A673 (cell line): ENCODE data around the gene TCAF1. TPM values are rescaled to one million over a fixed set of nuclear protein-coding genes. Genes with fewer than 3 reads are reported as not detected.
"Not testable (repeated sequence)": the region's sequence is repeated elsewhere in the genome, so short reads cannot be mapped to it uniquely, and the experiment has no call there.

ENCODE experiments used
- BruUV-seq: library from RNA; stranded (reverse); fragments of 400-500 nt; replicated peaks from 2 replicates; lab custom pipeline; 2021; lab: Mats Ljungman, UMichigan
- CTCF ChIA-PET: fragments of 300-600 bp; sonication (Branson Sonifier 250); formaldehyde crosslinking; loops from one replicate; lab custom pipeline; 2022; ENCODE audit warnings: antibody characterized with exemption; lab: Charles Lee
- POLR2A ChIA-PET: fragments of 300-600 bp; sonication (Branson Sonifier 250); formaldehyde crosslinking; loops from one replicate; lab custom pipeline; 2022; ENCODE audit warnings: antibody characterized with exemption; ENCODE audit not compliant: low non-redundant PET; lab: Charles Lee
- DNase-seq: peaks from one replicate; pipeline ENCODE4 v3.0.0-alpha.2; 2015; ENCODE audit warnings: low spot score
- H3K27ac ChIP-seq: fragments of 200-600 bp; sonication (generic); 2 replicates; pipeline ENCODE4 v1.5.1; 2016; ENCODE audit warnings: mixed run types, low read depth, mild to moderate bottlenecking, mixed read lengths, antibody characterized with exemption, low read length; ENCODE audit not compliant: poor library complexity, severe bottlenecking
- H3K27me3 ChIP-seq: fragments of 200-600 bp; sonication (generic); replicated peaks from 2 replicates; pipeline ENCODE4 v1.6.1; 2017; ENCODE audit warnings: mixed run types, low read depth, mild to moderate bottlenecking, mixed read lengths, antibody characterized with exemption, low read length; ENCODE audit not compliant: insufficient read depth, poor library complexity
- H3K36me3 ChIP-seq: fragments of 200-600 bp; sonication (generic); 2 replicates; pipeline ENCODE4 v1.6.1; 2016; ENCODE audit warnings: mixed run types, mild to moderate bottlenecking, mixed read lengths, antibody characterized with exemption, low read length; ENCODE audit not compliant: insufficient read depth, poor library complexity, severe bottlenecking
- H3K4me1 ChIP-seq: fragments of 200-600 bp; sonication (generic); 2 replicates; pipeline ENCODE4 v1.6.1; 2017; ENCODE audit warnings: mixed run types, mild to moderate bottlenecking, mixed read lengths, antibody characterized with exemption, low read length; ENCODE audit not compliant: insufficient read depth, poor library complexity, severe bottlenecking
- H3K4me3 ChIP-seq: fragments of 200-600 bp; sonication (generic); 2 replicates; pipeline ENCODE4 v1.5.1; 2016; ENCODE audit warnings: low read depth, mixed run types, mild to moderate bottlenecking, mixed read lengths, low read length; ENCODE audit not compliant: poor library complexity, severe bottlenecking
- H3K9me3 ChIP-seq: fragments of 200-600 bp; sonication (generic); 2 replicates; pipeline ENCODE4 v1.6.1; 2016; ENCODE audit warnings: mixed run types, low read depth, mild to moderate bottlenecking, mixed read lengths, antibody characterized with exemption, low read length; ENCODE audit not compliant: poor library complexity, severe bottlenecking
- CTCF ChIP-seq: fragments of 300-800, 200-600 bp; sonication (generic); conservative IDR thresholded peaks from 2 replicates; pipeline ENCODE4 v1.5.1; 2017; ENCODE audit warnings: low read depth, mild to moderate bottlenecking, antibody characterized with exemption, low read length, moderate library complexity, mixed read lengths
- EZH2 ChIP-seq: fragments of 200-600 bp; sonication (generic); IDR thresholded peaks from 2 replicates; pipeline ENCODE4 v1.6.1; 2017; ENCODE audit warnings: borderline replicate concordance, low read depth, mild to moderate bottlenecking, mixed read lengths, antibody characterized with exemption, low read length; ENCODE audit not compliant: poor library complexity, severe bottlenecking
- intact Hi-C: fragments of 100-400 bp; cut with micrococcal nuclease; formaldehyde crosslinking; loops from one replicate; pipeline ENCODE4 v1.10.0; 2022; ENCODE audit not compliant: unreplicated experiment
- total RNA-seq: library from RNA; stranded (reverse); gene quantifications from 2 replicates; pipeline ENCODE4 v1.2.3, GENCODE V29; 2021

The TCAF1 gene
- total RNA-seq, 1 experiment from 2014 or later = 38.6 TPM

GRCh38 chr7:143846692-143847091, 55.3 kb downstream of the TCAF1 start:
- ChIA-PET CTCF (no interaction called here), POLR2A (no interaction called here)
- no TSS peak for BruUV-seq
- Histone ChIP-seq H3K27me3 (no peaks in the 10 kb centered on the region), H3K9me3 (no peaks in the 10 kb centered on the region), H3K4me3 (no peak overlapping the region), H3K27ac (no peak overlapping the region), H3K4me1 (no peaks in the 10 kb centered on the region), H3K36me3 (no peaks in the 10 kb centered on the region)
- intact Hi-C loops = no loop called here
- TF ChIP-seq CTCF (no peak), EZH2 (no peak)
- no peak for DNase-seq

GRCh38 chr7:143841696-143842095, 60.3 kb downstream of the TCAF1 start:
- DNase-seq, CTCF ChIA-PET, H3K36me3 ChIP-seq, H3K27me3 ChIP-seq, H3K4me3 ChIP-seq, POLR2A ChIA-PET, H3K4me1 ChIP-seq, BruUV-seq, H3K27ac ChIP-seq, intact Hi-C loops, H3K9me3 ChIP-seq: not testable (repeated sequence)

GRCh38 chr7:143840062-143840461, 61.9 kb downstream of the TCAF1 start:
- H3K27ac ChIP-seq, BruUV-seq, DNase-seq, POLR2A ChIA-PET, H3K4me1 ChIP-seq, H3K9me3 ChIP-seq, intact Hi-C loops, CTCF ChIA-PET, H3K27me3 ChIP-seq, H3K4me3 ChIP-seq, H3K36me3 ChIP-seq: not testable (repeated sequence)

- H3K9me3 ChIP-seq, H3K36me3 ChIP-seq, H3K27me3 ChIP-seq, DNase-seq, H3K4me1 ChIP-seq, POLR2A ChIA-PET, H3K27ac ChIP-seq, BruUV-seq, intact Hi-C loops, CTCF ChIA-PET: not testable (repeated sequence)
- 0 out of 2 replicates have a peak, but pooled peaks have one; percentile 32 for TF ChIP-seq CTCF
- peak overlapping the region; percentile 26 for H3K4me3 ChIP-seq
These were observed 64.8 kb downstream of the TCAF1 start for GRCh38 chr7:143837223-143837622.

- H3K27ac ChIP-seq, H3K4me1 ChIP-seq, H3K36me3 ChIP-seq, POLR2A ChIA-PET, H3K27me3 ChIP-seq, BruUV-seq, CTCF ChIA-PET, H3K9me3 ChIP-seq, DNase-seq, intact Hi-C loops: not testable (repeated sequence)
- peak overlapping the region; percentile 41 for H3K4me3 ChIP-seq
These were observed 65.4 kb downstream of the TCAF1 start for GRCh38 chr7:143836622-143837021.

GRCh38 chr7:143836088-143836487, 65.9 kb downstream of the TCAF1 start:
- POLR2A ChIA-PET, H3K27ac ChIP-seq, H3K9me3 ChIP-seq, H3K27me3 ChIP-seq, BruUV-seq, intact Hi-C loops, H3K36me3 ChIP-seq, H3K4me1 ChIP-seq, CTCF ChIA-PET, DNase-seq: not testable (repeated sequence)
- H3K4me3 ChIP-seq = peak overlapping the region; percentile 41
